Measurements from ENCODE around the gene RFLNA.
"Not testable (repeated sequence)": the region's sequence is repeated elsewhere in the genome, so short reads cannot be mapped to it uniquely, and the experiment has no call there.

The RFLNA gene

DNA sequence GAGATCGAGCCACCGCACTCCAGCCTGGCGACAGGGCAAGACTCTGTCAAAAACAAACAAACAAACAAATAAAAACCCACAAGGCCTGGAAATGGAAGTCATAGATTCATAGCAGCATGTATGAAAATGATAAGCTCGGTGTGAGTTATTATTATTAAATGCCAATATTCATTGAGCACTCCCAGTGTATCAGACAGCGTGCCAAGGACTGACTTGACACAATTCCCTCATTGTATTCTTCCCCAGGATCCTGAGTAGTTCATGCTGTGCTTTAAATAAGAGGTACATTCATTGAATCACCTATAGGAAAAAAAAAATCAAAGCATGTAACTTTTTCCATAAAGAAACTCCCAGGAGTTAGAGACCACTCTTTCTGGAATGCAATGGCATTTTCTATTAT is 12.6 kb upstream of the RFLNA start:
- DNase-seq (ENCODE audit: low read depth in 2 of 2, low spot score in 1 of 2): no peak

DNA sequence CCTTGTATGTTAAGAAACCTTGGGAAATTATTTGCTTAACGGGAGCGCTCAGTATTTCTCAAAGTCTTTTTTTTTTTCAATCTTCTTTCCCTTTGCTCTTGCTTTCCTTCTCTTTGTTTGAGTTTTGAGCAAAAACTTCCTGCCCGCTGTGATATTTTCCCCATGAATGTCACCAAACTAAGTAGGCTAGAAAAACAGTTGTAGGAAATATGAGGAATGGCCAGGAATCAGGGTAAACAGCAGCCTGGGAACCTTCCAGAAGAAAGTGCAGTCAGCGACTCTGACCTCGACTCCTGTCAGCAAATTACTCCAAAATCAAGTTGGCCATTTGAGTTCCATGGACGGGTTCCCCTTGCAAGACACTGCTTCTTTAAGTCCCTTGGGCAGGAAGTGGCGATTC is 11.6 kb upstream of the RFLNA start:
- no peak for DNase-seq (ENCODE audit: low read depth in 2 of 2, low spot score in 1 of 2)

DNA sequence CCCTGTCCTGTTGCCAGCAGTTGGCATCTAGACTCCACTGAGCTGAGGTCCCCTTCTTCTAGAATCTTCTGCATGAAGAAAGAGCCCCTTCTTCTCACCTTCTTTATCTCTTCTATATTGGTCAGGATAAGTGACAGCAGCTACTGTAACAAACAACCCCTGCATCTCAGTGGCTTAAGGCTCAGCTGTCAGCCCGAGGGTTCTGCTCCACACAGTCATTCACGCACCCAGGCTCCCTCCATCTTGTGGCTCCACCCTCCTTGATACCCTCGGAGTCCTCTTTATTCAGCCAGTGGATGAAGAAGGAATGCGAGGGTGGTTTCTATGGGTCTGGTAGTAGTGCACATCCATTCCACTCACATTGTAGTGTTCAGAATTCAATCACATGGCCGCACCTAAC is 10.5 kb upstream of the RFLNA start:
- no peak for DNase-seq (ENCODE audit: low read depth in 2 of 2, low spot score in 1 of 2)

DNA sequence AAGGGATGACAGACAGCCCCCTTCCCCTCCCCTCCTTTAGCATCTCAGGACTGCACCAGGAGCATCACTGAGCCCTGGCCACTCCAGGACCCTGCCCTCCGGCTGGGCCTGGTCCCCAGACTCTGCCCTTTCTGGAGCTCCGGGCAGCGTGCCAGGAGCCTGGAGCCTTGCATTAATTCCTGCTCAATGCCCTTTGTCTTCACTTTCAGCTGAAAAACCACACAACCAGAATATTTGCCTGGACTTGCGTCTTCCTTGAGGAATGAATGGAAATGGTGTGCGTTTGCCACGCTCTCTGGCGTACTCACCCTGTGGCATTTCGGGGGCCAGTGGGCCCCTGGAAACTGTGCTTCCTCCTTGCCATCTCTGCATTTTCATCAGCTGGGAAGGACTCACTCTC is 8.5 kb upstream of the RFLNA start:
- no peak for DNase-seq (ENCODE audit: low read depth in 2 of 2, low spot score in 1 of 2)

DNA sequence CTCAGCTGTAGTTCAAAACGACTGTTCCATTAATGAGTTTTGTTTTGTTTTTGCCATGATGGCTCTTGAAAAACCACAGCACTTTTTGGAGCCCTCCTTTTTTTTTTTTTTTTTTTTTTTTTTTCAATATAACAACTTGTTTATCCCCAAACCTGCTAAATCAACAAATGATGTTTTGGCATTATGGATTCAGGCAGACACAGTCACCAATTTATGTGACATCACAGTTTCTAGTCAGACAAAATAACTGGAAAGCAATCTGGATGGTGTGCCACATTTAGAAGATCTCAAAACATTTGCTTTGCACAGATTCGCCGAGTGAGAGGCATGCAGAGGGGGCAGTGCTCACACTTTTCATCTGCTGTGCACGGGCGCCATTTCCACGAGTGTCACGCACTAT is 7.9 kb upstream of the RFLNA start:
- DNase-seq (ENCODE audit: low read depth in 2 of 2, low spot score in 1 of 2): no peak

DNA sequence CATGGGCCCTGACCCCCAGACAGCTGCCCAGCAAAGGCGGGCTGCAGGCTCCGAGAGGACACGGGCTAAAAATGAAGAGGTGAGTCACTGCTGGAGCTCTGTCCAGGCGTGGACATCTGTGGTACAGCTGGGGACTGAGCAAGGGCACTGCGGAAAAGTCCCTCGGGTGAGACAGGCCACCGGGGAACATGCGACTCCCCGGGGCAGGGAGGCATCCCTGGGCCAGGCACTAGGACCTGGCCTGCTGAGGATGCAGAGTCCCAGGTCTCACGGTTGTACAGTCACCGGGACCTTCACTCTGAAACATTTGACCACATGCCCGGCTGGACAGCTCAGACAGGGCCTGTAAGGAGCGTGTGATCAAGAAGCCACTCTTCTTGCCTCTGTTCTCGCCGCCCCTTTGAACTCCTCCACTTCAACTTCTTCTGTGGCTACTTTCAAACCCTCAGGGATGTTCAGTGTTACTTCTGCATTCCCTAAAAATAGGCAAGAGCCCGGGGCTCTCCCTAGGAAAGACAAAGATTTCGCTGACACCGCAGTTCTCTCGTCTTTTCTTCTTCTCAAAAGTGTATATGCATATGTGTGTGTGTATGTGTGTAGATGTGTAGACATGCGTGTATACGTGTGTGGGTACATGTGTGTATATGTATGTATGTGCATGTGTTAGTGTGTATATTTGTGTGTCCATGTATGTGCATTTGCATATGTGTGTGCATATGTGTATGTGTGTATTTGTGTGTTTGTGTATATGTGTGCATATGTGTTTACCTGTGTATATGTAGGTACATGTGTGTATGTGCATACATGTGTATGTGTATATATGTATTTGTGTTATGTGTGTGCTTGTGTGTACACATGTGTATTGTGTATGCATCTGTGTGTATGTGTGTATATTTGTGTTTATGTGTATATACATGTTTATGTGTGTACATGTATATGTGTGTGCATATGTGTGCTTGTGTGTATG is 5.0 kb upstream of the RFLNA start:
- no peak for DNase-seq (ENCODE audit: low read depth in 2 of 2, low spot score in 1 of 2)

DNA sequence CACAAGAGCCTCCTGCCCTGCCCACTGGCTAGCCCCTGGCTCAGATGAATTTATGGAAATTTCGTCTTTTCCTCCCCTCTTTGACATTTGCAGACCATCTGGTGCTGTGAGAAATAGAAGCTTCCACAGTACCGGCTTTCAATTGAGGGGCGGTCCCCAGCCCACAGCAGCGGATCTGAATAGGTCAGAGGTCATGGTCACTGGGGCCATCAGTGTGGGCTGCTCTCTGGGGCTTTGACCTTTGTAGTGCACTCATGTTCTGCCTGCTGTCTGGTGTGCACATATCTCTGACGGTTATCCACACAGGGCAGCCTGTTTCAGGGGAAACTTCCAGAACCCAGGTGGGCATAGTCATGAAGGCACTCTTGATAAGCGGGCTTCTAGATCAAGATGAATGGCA is 2.5 kb upstream of the RFLNA start:
- DNase-seq (ENCODE audit: low read depth in 2 of 2, low spot score in 1 of 2): no peak

DNA sequence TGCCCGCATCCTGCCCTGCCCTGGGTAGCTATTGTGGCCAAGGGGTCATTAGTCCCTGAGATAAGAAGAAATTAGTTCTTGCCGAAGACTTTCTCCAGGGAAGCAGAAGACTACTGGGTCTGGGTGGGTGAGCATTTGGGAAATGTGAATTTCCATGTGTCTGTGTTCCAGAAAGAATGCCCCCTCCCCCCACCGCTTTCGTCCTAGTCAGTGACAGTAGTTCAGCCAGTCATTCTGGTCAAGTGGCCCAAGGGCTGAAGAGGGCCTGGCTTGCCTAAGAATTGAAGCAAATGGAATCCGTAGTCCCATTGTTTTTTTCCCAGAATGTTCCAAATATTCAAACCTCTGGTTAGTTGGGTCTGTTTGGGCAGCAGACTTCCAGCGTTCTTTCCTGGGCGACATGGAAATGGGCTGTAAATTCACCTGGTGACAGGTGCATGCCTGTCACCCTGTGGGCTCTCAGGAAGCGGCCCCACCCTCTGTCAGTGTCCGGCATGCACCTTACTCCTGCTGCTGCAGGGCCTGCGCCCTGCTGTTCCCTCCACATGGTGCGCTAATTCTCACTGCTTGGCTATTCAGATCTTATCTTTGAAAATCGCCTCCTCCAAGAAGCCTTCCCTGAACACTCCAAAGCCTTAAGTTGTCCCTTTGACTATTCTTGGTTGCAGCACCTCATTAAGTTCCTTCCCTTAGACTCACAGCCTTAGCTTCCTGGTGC is 1.4 kb upstream of the RFLNA start:
- no peak for DNase-seq (ENCODE audit: low read depth in 2 of 2, low spot score in 1 of 2)

DNA sequence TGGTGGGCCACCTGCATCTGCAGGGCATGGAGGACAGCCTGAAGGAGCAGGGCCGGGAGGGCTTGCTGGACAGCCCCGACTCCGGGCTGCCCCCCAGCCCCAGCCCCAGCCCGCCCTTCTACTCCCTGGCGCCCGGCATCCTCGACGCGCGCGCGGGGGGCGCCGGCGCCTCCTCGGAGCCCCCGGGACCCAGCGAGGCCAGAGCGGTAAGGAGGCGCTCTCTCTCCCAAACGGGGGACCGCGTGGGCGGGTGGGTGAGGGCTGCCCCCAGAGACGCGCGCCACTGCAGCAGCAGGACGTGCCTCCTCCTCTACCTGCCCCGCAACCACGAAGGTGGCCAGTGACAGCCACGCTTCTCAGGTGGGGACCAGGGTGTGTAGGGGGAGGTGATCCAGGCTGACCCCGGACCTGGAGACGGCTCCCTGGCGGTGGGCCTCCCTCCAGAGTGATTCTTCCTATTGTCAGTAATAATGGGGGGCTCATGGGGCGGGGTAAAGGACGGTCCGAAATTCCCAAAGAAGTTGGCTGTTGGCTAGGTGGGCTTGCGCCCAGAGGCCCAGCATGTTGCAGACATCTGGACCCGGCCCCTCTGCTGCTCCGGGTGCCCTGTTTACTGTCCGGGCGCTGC is 652 bp downstream of the RFLNA start:
- no peak for DNase-seq (ENCODE audit: low read depth in 2 of 2, low spot score in 1 of 2)

DNA sequence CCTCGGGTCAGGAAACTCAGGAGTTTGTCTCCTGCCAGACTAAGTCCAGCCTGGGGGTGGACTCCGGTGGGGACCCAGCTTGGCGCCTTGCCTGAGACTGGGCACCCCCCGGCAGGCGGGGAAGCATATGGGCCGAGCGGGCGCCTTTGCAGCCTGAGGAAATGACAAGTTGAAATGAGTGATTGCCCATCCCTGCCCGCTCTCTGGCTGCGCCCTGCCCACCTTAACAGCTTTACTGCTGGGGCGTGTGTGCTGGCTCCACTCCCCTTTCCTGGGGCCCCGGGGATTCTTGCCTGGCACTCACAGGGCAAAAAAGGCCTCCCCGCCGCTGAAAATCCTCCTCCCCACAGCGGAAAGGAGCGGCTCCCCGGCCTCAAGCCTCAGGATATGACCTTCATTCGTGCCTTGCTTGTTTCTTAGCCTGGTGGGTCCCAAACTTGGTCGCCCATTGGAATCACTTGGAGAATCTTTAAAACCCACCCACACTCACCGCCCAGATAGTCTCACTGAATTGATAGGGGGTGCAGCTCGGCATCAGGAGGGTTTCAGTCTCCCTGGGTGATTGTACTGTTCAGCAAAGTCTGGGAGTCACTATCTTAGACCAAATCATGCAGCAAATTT is 1.5 kb downstream of the RFLNA start:
- DNase-seq (ENCODE audit: low read depth in 2 of 2, low spot score in 1 of 2): no peak

DNA sequence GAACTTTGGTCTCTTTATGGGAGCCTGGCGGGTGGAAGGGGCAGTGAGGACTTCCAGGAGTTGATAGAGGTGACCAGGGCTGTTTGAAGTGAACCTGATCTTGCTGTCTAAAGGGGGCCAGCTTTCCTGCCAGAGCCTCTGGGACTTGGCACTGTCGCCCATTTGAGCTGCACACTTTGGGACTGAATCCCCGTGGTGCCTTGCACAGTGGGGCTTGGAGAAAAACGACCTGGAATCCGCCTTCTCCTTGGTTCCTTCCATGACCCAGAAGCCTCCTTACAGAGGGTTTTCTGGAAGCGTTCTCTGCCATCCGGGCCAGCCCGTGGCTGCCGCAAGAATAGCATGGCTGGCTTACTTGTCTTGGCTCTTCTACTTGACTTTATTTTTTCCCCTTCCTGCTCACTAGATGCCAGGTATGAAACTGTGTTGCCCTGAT is 2.0 kb downstream of the RFLNA start:
- DNase-seq (ENCODE audit: low read depth in 2 of 2, low spot score in 1 of 2): no peak

DNA sequence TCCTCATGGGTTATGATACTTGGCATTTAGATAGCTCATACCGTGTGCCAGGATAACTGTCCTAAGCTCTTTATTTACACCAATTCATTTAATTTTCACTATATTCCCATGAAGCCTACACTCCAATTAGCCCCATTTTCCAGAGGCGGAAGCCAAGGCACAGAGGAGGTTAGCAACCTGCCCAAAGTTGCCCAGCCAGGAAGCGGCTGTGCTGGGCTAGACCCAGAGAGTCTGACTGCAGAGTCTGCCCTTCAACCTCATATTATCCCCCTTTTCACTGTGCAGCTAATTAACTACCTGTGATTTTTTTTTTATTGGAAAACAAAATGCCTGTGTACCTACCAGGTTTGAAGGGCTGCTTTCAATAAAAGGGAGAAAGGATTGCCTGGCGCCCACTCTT is 2.5 kb downstream of the RFLNA start:
- no peak for DNase-seq (ENCODE audit: low read depth in 2 of 2, low spot score in 1 of 2)

DNA sequence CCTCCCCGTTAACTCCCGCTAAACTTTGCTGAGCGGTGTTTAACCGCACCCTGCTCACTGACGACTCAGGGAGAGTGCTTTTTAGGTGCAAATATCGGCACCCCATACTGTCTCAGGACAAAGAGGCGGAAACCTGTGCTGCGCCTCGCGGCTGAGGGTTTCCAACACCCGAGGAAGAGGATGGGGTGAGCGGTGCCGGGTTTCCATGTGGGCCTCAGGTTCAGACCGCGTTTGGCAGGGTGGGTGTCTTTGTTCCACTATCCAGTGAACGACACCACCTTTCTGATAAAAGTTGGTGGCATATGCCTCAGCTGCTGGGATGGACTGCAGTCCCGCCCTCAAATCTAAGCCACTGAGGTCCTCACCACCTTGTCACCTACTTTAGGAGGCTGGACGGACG is 3.0 kb downstream of the RFLNA start:
- DNase-seq (ENCODE audit: low read depth in 2 of 2, low spot score in 1 of 2): no peak

DNA sequence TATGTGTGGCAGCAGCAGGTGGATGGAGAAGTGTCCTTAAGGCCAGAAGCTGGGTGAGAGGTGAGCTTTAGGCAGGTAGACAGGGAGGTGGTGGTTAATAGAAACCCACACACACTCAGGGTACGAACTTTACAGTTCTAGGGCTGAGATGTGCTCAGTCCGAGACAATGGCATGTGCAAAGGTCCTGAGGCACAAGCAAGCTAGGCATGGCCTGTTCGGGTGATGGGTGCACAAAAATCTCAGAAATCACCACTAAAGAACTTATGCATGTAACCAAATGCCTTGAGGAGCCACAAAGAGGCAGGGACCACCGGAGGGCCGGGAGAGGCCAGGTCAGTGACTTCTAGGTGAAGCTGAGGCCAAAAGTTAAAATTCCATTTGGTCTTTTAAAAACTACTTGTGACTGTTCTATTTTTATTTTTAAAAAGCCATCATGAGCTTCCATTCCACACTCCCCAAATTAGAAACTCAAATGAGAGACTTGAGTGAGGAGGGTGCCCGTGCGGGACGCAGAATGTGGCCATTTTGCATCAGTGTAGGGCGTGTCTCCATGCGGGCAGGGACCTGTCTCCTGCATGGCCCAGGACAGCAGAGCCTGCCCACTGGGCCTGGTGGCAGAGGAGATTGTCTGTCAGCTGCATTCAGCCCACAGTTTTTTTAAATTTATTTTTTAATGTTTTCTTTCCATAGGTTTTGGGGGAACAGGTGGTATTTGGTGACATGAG is 4.0 kb downstream of the RFLNA start:
- DNase-seq (ENCODE audit: low read depth in 2 of 2, low spot score in 1 of 2): no peak

DNA sequence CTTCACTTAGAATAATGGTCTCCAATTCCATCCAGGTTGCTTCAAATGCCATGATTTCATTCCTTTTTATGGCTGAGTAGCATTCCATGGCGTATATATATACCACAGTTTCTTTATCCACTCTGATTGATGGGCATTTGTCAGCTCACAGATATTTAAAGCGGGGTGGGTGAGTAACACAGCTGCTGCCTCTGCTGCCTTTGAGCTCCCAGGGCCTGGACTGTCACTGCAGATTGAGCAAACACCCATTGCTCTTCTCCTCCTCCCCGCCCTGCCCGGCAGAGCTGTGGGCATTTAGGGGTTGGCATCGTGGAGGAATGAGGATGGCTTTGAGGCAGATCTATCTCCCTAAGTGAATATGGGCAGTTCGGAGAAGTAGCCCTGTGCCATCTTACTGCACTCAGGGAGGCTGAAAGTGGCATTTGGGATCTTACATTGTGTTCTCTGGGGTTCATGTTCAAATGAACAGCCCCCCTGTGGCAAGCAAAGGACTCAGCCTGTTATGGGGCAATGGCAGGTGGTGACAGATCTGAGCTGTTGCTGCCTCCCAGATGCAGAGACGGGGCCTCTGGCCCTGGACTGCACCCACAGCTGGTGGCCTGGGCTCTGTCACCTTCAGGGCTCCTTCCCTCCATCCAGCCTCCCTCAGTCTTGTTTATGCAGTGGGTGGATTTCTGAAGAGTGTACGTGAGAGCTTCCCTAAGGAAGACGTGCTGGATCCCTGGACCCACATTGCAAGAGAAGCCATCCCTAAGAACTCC is 4.9 kb downstream of the RFLNA start:
- no peak for DNase-seq (ENCODE audit: low read depth in 2 of 2, low spot score in 1 of 2)

DNA sequence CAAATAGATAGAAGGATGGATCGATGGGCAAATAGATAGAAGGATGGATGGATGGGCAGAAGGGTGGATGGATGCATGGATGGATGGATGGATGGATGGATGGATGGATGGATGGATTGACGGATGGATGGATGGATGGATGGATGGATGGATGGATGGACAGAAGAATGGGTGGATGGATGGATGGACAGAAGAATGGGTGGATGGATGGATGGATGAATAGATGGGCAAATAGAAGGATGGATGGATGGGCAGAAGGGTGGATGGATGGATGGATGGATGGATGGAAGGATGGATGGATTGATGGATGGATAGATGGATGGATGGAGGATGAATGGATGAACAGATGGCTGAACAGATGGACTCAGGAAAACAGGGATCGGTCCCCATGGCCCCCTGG is 5.8 kb downstream of the RFLNA start:
- DNase-seq (ENCODE audit: low read depth in 2 of 2, low spot score in 1 of 2): not testable (repeated sequence)

DNA sequence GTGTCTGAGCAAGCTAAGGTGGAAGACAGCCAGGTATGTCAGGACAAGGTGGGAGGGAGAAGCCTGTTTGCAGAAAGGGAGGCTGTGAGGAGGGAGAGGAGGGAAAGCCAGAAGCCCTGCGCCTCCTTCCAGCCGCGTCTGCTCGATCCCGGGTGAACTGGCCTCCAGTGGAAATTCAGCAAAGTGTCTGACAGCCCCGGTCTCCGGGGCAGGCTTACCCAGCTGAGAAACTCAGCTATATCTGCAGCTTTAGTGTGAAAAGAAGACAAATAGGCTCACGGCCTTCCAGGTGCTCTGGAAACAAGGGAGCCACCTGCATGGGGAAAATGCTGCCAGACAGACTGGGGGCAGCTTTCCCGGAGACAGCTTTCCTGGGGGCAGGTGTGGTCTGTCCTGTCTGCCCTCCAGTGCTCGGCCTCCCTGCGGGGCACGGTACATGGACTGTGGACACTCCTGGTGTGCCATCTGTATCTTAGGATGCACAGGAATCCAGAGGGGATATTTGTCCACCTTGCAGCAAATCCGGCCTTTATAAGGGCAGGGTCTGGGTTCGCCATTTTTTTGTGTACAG is 6.3 kb downstream of the RFLNA start:
- no peak for DNase-seq (ENCODE audit: low read depth in 2 of 2, low spot score in 1 of 2)

DNA sequence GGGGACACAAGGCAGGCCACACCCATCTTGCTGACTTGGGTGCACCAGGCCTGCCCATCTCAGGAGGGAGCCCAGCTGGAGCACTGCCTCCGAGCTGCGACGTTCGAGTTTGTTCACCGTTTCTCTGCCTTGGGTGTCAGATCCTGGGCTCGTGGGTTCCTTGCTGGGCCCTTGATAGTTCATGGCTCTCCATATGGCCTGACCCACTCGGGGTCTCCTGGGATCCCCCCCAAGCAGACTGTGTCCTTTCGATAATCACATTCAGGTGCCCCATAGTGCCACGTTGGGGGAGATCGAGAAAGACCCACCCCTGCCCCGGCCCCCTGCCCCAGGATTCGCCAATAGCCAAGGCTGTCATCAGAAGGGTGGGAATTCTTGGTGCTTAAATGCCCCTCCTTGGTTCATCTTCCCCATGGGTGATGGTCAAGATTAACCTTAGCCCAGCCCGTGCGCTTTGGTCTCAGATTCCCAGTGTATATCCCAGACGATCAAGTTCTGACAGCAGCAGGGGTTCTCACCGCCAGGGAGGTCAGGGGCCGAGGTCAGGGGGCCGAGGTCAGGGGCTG is 7.4 kb downstream of the RFLNA start:
- DNase-seq (ENCODE audit: low read depth in 2 of 2, low spot score in 1 of 2): no peak

DNA sequence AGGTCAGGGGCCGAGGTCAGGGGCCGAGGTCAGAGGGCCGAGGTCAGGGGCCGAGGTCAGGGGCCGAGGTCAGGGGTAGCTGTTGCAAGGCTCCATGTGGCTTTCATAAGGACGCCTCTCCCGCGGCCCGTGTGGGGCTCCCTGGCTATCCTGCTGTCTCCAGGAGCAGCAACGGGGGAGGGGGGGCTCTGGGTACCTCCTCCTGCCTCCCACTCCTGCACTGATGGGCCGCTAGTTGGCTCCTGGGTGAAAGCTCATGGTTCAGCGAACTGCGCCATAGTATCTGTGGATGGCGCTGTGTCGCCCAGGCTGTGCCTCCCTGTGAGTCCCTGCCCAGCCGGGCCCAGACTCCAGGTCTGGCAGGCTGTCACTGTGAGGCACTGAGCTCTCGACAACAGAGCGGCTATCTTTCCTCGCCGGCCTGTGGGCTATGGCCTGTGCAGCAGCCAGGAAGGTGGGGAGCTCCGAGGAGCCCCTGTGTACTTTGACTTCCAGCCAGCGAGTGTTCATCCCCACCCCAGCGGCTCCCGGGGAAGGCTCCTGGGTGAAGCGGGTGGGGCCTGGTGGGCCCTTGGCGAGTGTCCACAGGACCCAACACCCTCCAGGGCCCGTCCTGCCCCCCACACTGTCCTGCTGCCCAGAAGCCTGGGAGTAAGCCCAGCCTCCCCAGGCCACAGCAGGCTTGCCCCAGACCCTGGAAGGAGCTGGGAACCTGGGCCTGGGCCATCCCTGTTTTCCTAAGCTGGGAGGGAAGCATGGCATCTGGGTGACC is 8.1 kb downstream of the RFLNA start:
- DNase-seq (ENCODE audit: low read depth in 2 of 2, low spot score in 1 of 2): no peak
